HAP-1 (cell line): ENCODE data around the gene PEX11A.

Experiments used
- DNase-seq, 2 experiments: peaks; one replicate each; pipeline ENCODE4 v3.0.0-alpha.2; 2016 to 2020; ENCODE audit warnings: low spot score in 2 of 2
- H3K27me3 ChIP-seq: fragments of 250-450 bp; sonication (Bioruptor Pico); 2 replicates; pipeline ENCODE4 v1.5.1; 2020; ENCODE audit warnings: low read depth, mild to moderate bottlenecking, moderate library complexity
- H3K36me3 ChIP-seq: fragments of 250-450 bp; sonication (Bioruptor Pico); replicated peaks from 2 replicates; pipeline ENCODE4 v1.5.1; 2020; ENCODE audit warnings: mild to moderate bottlenecking
- H3K4me1 ChIP-seq: fragments of 250-450 bp; sonication (Bioruptor Pico); 2 replicates; pipeline ENCODE4 v1.5.1; 2020; ENCODE audit warnings: mild to moderate bottlenecking
- H3K4me3 ChIP-seq: fragments of 250-450 bp; sonication (Bioruptor Pico); 2 replicates; pipeline ENCODE4 v1.5.1; 2020; ENCODE audit warnings: mild to moderate bottlenecking, moderate library complexity
- H3K9me3 ChIP-seq: fragments of 250-450 bp; sonication (Bioruptor Pico); 2 replicates; pipeline ENCODE4 v1.5.1; 2020; ENCODE audit warnings: mild to moderate bottlenecking, moderate library complexity
- in situ Hi-C: fragments of 300-500 bp; cut with MboI; formaldehyde crosslinking; loops from 3 replicates; pipeline ENCODE4 v1.14.3; 2020; ENCODE audit warnings: low sequenced_read_pairs, inconsistent platforms, mixed read lengths

PEX11A gene

GRCh38 chr15:89645680-89646079, 44.9 kb downstream of the PEX11A start:
- Histone ChIP-seq H3K36me3 (peaks cover 28% of the 10 kb centered on the region), H3K4me3 (no peak overlapping the region), H3K27me3 (no peaks in the 10 kb centered on the region), H3K4me1 (no peaks in the 10 kb centered on the region), H3K9me3 (no peaks in the 10 kb centered on the region)
- DNase-seq, result no peak
- in situ Hi-C loops, result no loop called here

- in situ Hi-C loops, result no loop called here
- no peaks in the 10 kb centered on the region for H3K27me3 ChIP-seq
- no peak for DNase-seq
- no peaks in the 10 kb centered on the region for H3K4me1 ChIP-seq
- no peaks in the 10 kb centered on the region for H3K9me3 ChIP-seq
- no peak overlapping the region for H3K4me3 ChIP-seq
- peaks cover 32% of the 10 kb centered on the region for H3K36me3 ChIP-seq
Measured at GRCh38 chr15:89642106-89642505, 48.4 kb downstream of the PEX11A start.

- H3K4me1 ChIP-seq, result no peaks in the 10 kb centered on the region
- H3K4me3 ChIP-seq, result no peak overlapping the region
- in situ Hi-C loops, result no loop called here
- no peak for DNase-seq
- H3K27me3 ChIP-seq, result no peaks in the 10 kb centered on the region
- no peaks in the 10 kb centered on the region for H3K9me3 ChIP-seq
- H3K36me3 ChIP-seq, result peaks cover 23% of the 10 kb centered on the region
Measured at GRCh38 chr15:89641053-89641452, 49.5 kb downstream of the PEX11A start.

- no peak for DNase-seq
- in situ Hi-C loops, result no loop called here
Measured at GRCh38 chr15:89640245-89640644, 50.3 kb downstream of the PEX11A start.

GRCh38 chr15:89633585-89633984, 57.0 kb downstream of the PEX11A start:
- H3K4me3 ChIP-seq, result no peak overlapping the region
- no peaks in the 10 kb centered on the region for H3K27me3 ChIP-seq
- DNase-seq, result no peak
- in situ Hi-C loops, result no loop called here
- H3K36me3 ChIP-seq, result peaks cover 51% of the 10 kb centered on the region
- no peaks in the 10 kb centered on the region for H3K9me3 ChIP-seq
- H3K4me1 ChIP-seq, result no peaks in the 10 kb centered on the region

More at GRCh38 chr15:89640245-89640644, 50.3 kb downstream of the PEX11A start:
- no peaks in the 10 kb centered on the region for H3K9me3 ChIP-seq
- H3K4me1 ChIP-seq, result no peaks in the 10 kb centered on the region
- no peak overlapping the region for H3K4me3 ChIP-seq
- no peaks in the 10 kb centered on the region for H3K27me3 ChIP-seq
- peaks cover 15% of the 10 kb centered on the region for H3K36me3 ChIP-seq

- Histone ChIP-seq H3K27me3 (no peaks in the 10 kb centered on the region), H3K4me1 (no peaks in the 10 kb centered on the region), H3K4me3 (no peak overlapping the region), H3K9me3 (no peaks in the 10 kb centered on the region), H3K36me3 (peaks cover 58% of the 10 kb centered on the region)
- DNase-seq, result no peak
- in situ Hi-C loops, result no loop called here
Measured at GRCh38 chr15:89632563-89633430, 57.8 kb downstream of the PEX11A start.

GRCh38 chr15:89631902-89632264, 58.7 kb downstream of the PEX11A start:
- H3K9me3 ChIP-seq, result no peaks in the 10 kb centered on the region
- no peaks in the 10 kb centered on the region for H3K4me1 ChIP-seq
- in situ Hi-C loops, result no loop called here
- peaks cover 68% of the 10 kb centered on the region for H3K36me3 ChIP-seq
- H3K27me3 ChIP-seq, result no peaks in the 10 kb centered on the region
- no peak for DNase-seq
- H3K4me3 ChIP-seq, result no peak overlapping the region
